ENCODE measurements around the gene MYOCOS. TPM values are rescaled to one million over a fixed set of nuclear protein-coding genes. Genes with fewer than 3 reads are reported as not detected.

Gene MYOCOS
- total and polyA plus RNA-seq, 12 donors: 0.06 TPM; not detected in 11

DNA sequence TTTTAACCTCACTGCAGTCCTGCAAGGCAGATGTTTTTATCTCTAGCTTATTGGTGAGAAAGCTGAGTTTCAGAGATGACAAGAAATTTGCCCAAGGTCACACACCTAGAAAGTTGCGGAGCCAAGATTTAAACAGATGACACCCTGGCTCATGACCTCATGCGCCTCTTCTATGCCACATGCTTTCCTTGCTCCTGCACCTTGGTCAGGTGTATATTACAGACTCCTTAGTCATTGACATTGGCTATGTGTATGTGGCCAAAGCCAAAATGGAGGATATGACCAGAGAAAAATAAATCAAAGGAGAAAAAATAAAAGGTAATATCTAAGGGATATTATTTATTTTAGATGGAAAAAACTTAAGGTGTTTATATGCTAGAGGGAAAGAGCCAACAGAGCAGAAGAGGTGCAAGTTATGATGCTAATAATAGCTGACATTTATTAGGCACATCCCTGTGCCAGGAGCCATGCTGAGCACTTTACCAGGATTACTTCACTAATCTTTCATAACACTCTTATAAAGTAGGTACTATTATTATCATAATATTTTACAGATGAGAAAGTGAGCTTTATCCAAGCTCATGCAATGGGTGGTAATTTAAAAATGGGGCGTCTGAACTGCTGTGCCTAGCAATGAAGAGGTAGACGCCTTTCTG, 44.2 kb downstream of the MYOCOS start:
- Histone ChIP-seq H3K4me3 (no peak overlapping the region), H3K36me3 (replicated peaks in 1 of 2) (no peaks in the 10 kb centered on the region), H3K27me3 (no peaks in the 10 kb centered on the region), H3K9me3 (replicated peaks in 1 of 3) (no peaks in the 10 kb centered on the region), H3K27ac (no peak overlapping the region), H3K4me1 (replicated peaks in 1 of 2) (no peaks in the 10 kb centered on the region)
- intact Hi-C loops (cut with DNase I): loop anchor here in 1 of 2 donors (10.0 kb wide), 1 partner anchor 99 kb away; no protein-coding TSS in a partner anchor
- WGBS, 4 donors: 76 to 88% (median 83%) methylated on average over 4 of the region's 4 CpGs
- DNase-seq: no peak
- TF ChIP-seq, protein P1, sequence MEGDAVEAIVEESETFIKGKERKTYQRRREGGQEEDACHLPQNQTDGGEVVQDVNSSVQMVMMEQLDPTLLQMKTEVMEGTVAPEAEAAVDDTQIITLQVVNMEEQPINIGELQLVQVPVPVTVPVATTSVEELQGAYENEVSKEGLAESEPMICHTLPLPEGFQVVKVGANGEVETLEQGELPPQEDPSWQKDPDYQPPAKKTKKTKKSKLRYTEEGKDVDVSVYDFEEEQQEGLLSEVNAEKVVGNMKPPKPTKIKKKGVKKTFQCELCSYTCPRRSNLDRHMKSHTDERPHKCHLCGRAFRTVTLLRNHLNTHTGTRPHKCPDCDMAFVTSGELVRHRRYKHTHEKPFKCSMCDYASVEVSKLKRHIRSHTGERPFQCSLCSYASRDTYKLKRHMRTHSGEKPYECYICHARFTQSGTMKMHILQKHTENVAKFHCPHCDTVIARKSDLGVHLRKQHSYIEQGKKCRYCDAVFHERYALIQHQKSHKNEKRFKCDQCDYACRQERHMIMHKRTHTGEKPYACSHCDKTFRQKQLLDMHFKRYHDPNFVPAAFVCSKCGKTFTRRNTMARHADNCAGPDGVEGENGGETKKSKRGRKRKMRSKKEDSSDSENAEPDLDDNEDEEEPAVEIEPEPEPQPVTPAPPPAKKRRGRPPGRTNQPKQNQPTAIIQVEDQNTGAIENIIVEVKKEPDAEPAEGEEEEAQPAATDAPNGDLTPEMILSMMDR (IDR thresholded peaks at IDR 0.05): no peak
- no peak for TF ChIP-seq POLR2A (IDR thresholded peaks at IDR 0.05)

- 79 to 90% (median 87%) methylated on average over 5 of the region's 5 CpGs for WGBS, 4 donors
- intact Hi-C loops (cut with DNase I): loop anchor here in 1 of 2 donors (10.0 kb wide), 1 partner anchor 96 kb away; no protein-coding TSS in a partner anchor
- Histone ChIP-seq H3K27ac (no peak overlapping the region), H3K27me3 (no peaks in the 10 kb centered on the region), H3K9me3 (replicated peaks in 1 of 3) (no peaks in the 10 kb centered on the region), H3K4me3 (no peak overlapping the region), H3K4me1 (replicated peaks in 1 of 2) (no peaks in the 10 kb centered on the region), H3K36me3 (replicated peaks in 1 of 2) (no peaks in the 10 kb centered on the region)
- TF ChIP-seq, protein P1 (IDR thresholded peaks at IDR 0.05): no peak
- TF ChIP-seq POLR2A (IDR thresholded peaks at IDR 0.05): no peak
- DNase-seq: no peak
These were observed 46.3 kb downstream of the MYOCOS start for GRCh38 chr1:171668372-171668771.

DNA sequence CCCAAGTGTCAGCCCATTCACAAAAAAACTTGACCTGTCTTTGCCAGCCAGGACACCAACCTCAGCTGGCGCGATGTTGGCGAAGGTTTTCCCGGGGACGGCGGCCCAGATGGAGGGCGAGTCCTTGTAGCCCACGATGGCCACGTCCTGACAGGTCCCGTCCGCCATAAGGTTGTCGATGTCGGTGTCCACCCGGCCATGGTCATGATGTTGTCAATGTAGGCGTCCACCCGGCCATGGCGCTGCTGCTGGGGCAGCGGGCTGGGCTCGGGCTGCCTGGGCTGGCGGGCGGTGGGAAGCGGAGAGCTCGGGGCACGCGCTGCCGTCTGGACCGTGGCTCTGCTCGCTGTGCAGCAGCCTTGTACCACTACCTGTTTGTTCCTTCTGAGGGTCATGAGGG, 48.7 kb downstream of the MYOCOS start:
- no peak for DNase-seq
- Histone ChIP-seq H3K4me1 (replicated peaks in 1 of 2) (no peaks in the 10 kb centered on the region), H3K27me3 (no peaks in the 10 kb centered on the region), H3K9me3 (replicated peaks in 1 of 3) (no peaks in the 10 kb centered on the region), H3K4me3 (no peak overlapping the region), H3K36me3 (replicated peaks in 1 of 2) (no peaks in the 10 kb centered on the region), H3K27ac (no peak overlapping the region)
- 94 to 96% (median 95%) methylated on average over 15 to 28 of the region's 28 CpGs for whole genome bisulfite sequencing, 4 donors
- TF ChIP-seq POLR2A (IDR thresholded peaks at IDR 0.05): no peak
- TF ChIP-seq, protein P1 (IDR thresholded peaks at IDR 0.05): no peak
- intact Hi-C loops (cut with DNase I): no loop called here

DNA sequence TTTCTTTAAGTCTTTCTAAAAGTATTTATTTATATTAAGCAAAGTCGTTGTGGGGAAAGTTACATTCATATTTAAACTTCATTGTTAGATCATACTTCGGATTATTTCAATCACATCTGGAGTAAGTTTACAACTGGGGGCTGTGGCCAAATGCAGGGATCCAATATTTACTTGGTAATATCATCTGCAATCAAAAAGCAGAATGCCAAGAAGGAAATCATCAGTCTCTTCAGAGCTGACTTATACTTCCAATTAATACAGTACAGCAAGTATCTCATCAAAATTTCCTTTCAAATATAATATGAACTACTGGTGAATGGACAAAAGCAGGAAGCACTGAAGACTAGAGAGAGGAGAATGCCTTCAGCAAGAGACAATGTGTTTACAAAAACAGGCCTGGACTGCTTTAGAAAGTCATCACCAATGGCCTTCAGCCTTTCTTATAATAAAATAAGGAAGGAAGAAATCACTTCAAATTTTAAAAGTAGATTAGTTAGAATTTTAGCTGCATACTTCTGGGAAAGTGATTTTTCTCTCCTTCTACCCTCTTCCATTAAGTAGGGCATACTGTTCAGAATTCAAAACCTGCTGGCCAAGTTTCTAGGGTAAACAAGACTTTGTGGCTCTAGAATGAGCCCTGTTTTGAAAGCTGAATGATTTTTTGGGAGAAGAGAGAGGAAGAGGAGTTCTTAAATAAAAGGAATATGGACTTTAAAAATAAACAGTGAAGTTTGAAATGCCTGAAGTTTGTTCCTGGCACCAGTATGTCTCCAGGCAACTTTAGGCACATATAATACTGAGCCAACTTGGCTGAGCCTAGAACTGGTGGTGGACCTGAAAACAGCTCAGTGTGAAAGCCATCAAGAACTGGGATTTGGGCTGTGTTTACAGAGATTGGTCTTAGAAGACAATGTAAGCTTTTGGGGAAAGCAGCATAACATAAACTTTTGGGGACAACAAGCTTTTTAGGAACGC, 52.7 kb downstream of the MYOCOS start:
- Histone ChIP-seq H3K36me3 (replicated peaks in 1 of 2) (no peaks in the 10 kb centered on the region), H3K27ac (no peak overlapping the region), H3K27me3 (no peaks in the 10 kb centered on the region)

More for the DNA sequence above, 52.7 kb downstream of the MYOCOS start:
- intact Hi-C loops (cut with DNase I): no loop called here
- no peak for DNase-seq
- Histone ChIP-seq H3K9me3 (replicated peaks in 1 of 3) (no peaks in the 10 kb centered on the region), H3K4me1 (replicated peaks in 1 of 2) (no peaks in the 10 kb centered on the region), H3K4me3 (no peak overlapping the region)
- no peak for TF ChIP-seq POLR2A (IDR thresholded peaks at IDR 0.05)
- TF ChIP-seq, protein P1 (IDR thresholded peaks at IDR 0.05): no peak
- WGBS, 4 donors: 70 to 73% (median 71%) methylated on average over 3 of the region's 3 CpGs
